HCT116 (cell line): ENCODE data around the gene ANKLE1. TPM values are rescaled to one million over a fixed set of nuclear protein-coding genes. Genes with fewer than 3 reads are reported as not detected.

ENCODE experiments used
- ATAC-seq: fragments of 200-7000 bp; cut with Tn5 transposase; 2 replicates; pipeline ENCODE4 v1.9.1; 2020; ENCODE audit warnings: mild to moderate bottlenecking, moderate library complexity
- BruUV-seq: library from RNA; stranded (reverse); fragments of 400-500 nt; replicated peaks from 2 replicates; lab custom pipeline; 2021; lab: Mats Ljungman, UMichigan
- CTCF ChIA-PET: fragments of 300-600 bp; sonication (Branson Sonifier 250); formaldehyde crosslinking; loops from one replicate; lab custom pipeline; 2021; ENCODE audit warnings: antibody characterized with exemption; lab: Charles Lee
- POLR2A ChIA-PET: fragments of 300-600, 350-600 bp; sonication (Branson Sonifier 250); formaldehyde crosslinking; loops from one replicate; lab custom pipeline; 2021; ENCODE audit warnings: antibody characterized with exemption; lab: Charles Lee
- RAD21 ChIA-PET, 2 experiments: fragments of 300-600 bp; sonication (Branson Sonifier 250); formaldehyde crosslinking; loops; one replicate each; lab custom pipeline; 2023; ENCODE audit warnings: low total read pairs in 2 of 2; ENCODE audit not compliant: uncharacterized antibody in 2 of 2, unreplicated experiment in 2 of 2, low non-redundant PET in 1 of 2; lab: Charles Lee
- DNase-seq: peaks from one replicate; pipeline ENCODE4 v3.0.0-alpha.2; 2010; ENCODE audit warnings: low read depth, low spot score
- H2AFZ ChIP-seq: fragments of 200-600 bp; shearing (Covaris generic), sonication (generic); 2 replicates; pipeline ENCODE4 v1.6.1; 2017; ENCODE audit warnings: low read depth, mixed run types, mixed read lengths, antibody characterized with exemption, low read length; ENCODE audit not compliant: poor library complexity, severe bottlenecking
- H3K27ac ChIP-seq: 2 replicates; pipeline ENCODE4 v1.5.1; 2012; ENCODE audit warnings: low read depth, low read length
- H3K27me3 ChIP-seq: fragments of 200-600 bp; sonication (generic); 2 replicates; pipeline ENCODE4 v1.6.1; 2016; ENCODE audit warnings: mixed run types, low read length, mixed read lengths; ENCODE audit not compliant: insufficient read depth
- H3K36me3 ChIP-seq, 2 experiments: fragments of 200-500 bp in 1 of 2; fragments of 200-600 bp in 1 of 2; sonication (Bioruptor generic) in 1 of 2; sonication (generic) in 1 of 2; 2 replicates each; pipeline versions ENCODE4 v1.5.1 to v1.6.1; 2014 to 2016; ENCODE audit warnings: low read length in 2 of 2, inconsistent platforms in 1 of 2, mixed read lengths in 1 of 2, mixed run types in 1 of 2; ENCODE audit not compliant: insufficient read depth in 2 of 2, control insufficient read depth in 1 of 2
- H3K4me1 ChIP-seq, 2 experiments: fragments of 200-600 bp in 1 of 2; sonication (generic) in 1 of 2; 2 replicates each; pipeline versions ENCODE4 v1.5.1 to v1.6.1; 2012 to 2017; ENCODE audit warnings: low read length in 2 of 2, inconsistent platforms in 1 of 2, mild to moderate bottlenecking in 1 of 2, mixed read lengths in 1 of 2, mixed run types in 1 of 2, moderate library complexity in 1 of 2; ENCODE audit not compliant: insufficient read depth in 2 of 2, control insufficient read depth in 1 of 2
- H3K4me2 ChIP-seq: fragments of 200-600 bp; sonication (generic); 2 replicates; pipeline ENCODE4 v1.6.1; 2017; ENCODE audit warnings: mixed run types, low read length, mixed read lengths
- H3K4me3 ChIP-seq, 2 experiments: fragments of 200-600 bp in 1 of 2; sonication (generic) in 1 of 2; replicated peaks in 1 of 2; 2 replicates each; pipeline ENCODE4 v1.5.1; 2011 to 2016; ENCODE audit warnings: low read length in 2 of 2, control low read depth in 1 of 2, low read depth in 1 of 2, mild to moderate bottlenecking in 1 of 2, mixed read lengths in 1 of 2, mixed run types in 1 of 2
- H3K79me2 ChIP-seq: fragments of 200-600 bp; sonication (generic); 2 replicates; pipeline ENCODE4 v1.6.1; 2017; ENCODE audit warnings: mild to moderate bottlenecking, mixed run types, low read length, moderate library complexity, mixed read lengths; ENCODE audit not compliant: insufficient read depth
- H3K9ac ChIP-seq: fragments of 200-600 bp; sonication (generic); 2 replicates; pipeline ENCODE4 v1.6.1; 2016; ENCODE audit warnings: low read length, mixed read lengths
- H3K9me2 ChIP-seq: fragments of 200-600 bp; sonication (generic), shearing (Covaris generic); 2 replicates; pipeline ENCODE4 v1.6.1; 2017; ENCODE audit warnings: mixed run types, mild to moderate bottlenecking, moderate library complexity; ENCODE audit not compliant: insufficient read depth
- H3K9me3 ChIP-seq, 2 experiments: fragments of 200-500 bp in 1 of 2; fragments of 200-600 bp in 1 of 2; sonication (Bioruptor generic) in 1 of 2; sonication (generic) in 1 of 2; 2 replicates each; pipeline ENCODE4 v1.6.1; 2014 to 2017; ENCODE audit warnings: low read length in 2 of 2, mixed read lengths in 2 of 2, inconsistent platforms in 1 of 2, low read depth in 1 of 2, mild to moderate bottlenecking in 1 of 2, mixed run types in 1 of 2, moderate library complexity in 1 of 2; ENCODE audit not compliant: control insufficient read depth in 1 of 2, insufficient read depth in 1 of 2
- H4K20me1 ChIP-seq: fragments of 200-600 bp; sonication (generic), shearing (Covaris generic); 2 replicates; pipeline ENCODE4 v1.6.1; 2017; ENCODE audit warnings: mixed run types, mild to moderate bottlenecking, moderate library complexity; ENCODE audit not compliant: insufficient read depth
- CBX3 ChIP-seq: IDR thresholded peaks from 2 replicates; pipeline ENCODE4 v1.6.1; 2012; ENCODE audit warnings: low read depth
- CEBPB ChIP-seq: IDR thresholded peaks from 2 replicates; pipeline ENCODE4 v1.6.1; 2012; ENCODE audit warnings: low read depth
- ELF1 ChIP-seq: IDR thresholded peaks from 2 replicates; pipeline ENCODE4 v1.6.1; 2012; ENCODE audit warnings: low read depth, borderline replicate concordance
- EZH2phosphoT487 ChIP-seq: fragments of 200-600 bp; IDR thresholded peaks from 2 replicates; pipeline ENCODE4 v1.6.1; 2018; ENCODE audit warnings: antibody characterized with exemption, borderline replicate concordance
- FOSL1 ChIP-seq: IDR thresholded peaks from 2 replicates; pipeline ENCODE4 v1.6.1; 2012; ENCODE audit warnings: low read depth
- JUND ChIP-seq: IDR thresholded peaks from 2 replicates; pipeline ENCODE4 v1.6.1; 2012
- RAD21 ChIP-seq: IDR thresholded peaks from 2 replicates; pipeline ENCODE4 v1.6.1; 2012; ENCODE audit warnings: low read depth, mild to moderate bottlenecking
- REST ChIP-seq: IDR thresholded peaks from 2 replicates; pipeline ENCODE4 v1.6.1; 2012; ENCODE audit warnings: low read depth
- SIN3A ChIP-seq: IDR thresholded peaks from 2 replicates; pipeline ENCODE4 v1.6.1; 2012; ENCODE audit warnings: low read depth
- SRF ChIP-seq: IDR thresholded peaks from 2 replicates; pipeline ENCODE4 v1.6.1; 2012; ENCODE audit warnings: low read depth
- ZFX ChIP-seq: fragments of 450-650 bp; IDR thresholded peaks from 2 replicates; pipeline ENCODE4 v1.6.1; 2017
- intact Hi-C: fragments of 100-400 bp; cut with micrococcal nuclease; formaldehyde crosslinking; loops from 2 replicates; pipeline ENCODE4 v1.10.0; 2022
- total RNA-seq: library from RNA; stranded (reverse); gene quantifications from one replicate; pipeline ENCODE4 v1.2.1, GENCODE V29; 2021; ENCODE audit not compliant: unreplicated experiment
- TF ChIP-seq, protein P1 (sequence below): IDR thresholded peaks from 2 replicates; pipeline ENCODE4 v1.6.1; 2012
- TF ChIP-seq, protein P2 (sequence below), 3 experiments: fragments of 200-600 bp in 1 of 3; sonication (generic) in 1 of 3; IDR thresholded peaks in 2 of 3; conservative IDR thresholded peaks in 1 of 3; 2 replicates each; pipeline ENCODE4 v1.5.1; 2012 to 2017; ENCODE audit warnings: low read depth in 2 of 3, low read length in 2 of 3, antibody characterized with exemption in 1 of 3, borderline replicate concordance in 1 of 3, control low read depth in 1 of 3, mild to moderate bottlenecking in 1 of 3, mixed read lengths in 1 of 3, mixed run types in 1 of 3, moderate library complexity in 1 of 3; ENCODE audit not compliant: insufficient read depth in 1 of 3

Gene ANKLE1
- total RNA-seq, 1 experiment from 2014 or later: 14.8 TPM

DNA sequence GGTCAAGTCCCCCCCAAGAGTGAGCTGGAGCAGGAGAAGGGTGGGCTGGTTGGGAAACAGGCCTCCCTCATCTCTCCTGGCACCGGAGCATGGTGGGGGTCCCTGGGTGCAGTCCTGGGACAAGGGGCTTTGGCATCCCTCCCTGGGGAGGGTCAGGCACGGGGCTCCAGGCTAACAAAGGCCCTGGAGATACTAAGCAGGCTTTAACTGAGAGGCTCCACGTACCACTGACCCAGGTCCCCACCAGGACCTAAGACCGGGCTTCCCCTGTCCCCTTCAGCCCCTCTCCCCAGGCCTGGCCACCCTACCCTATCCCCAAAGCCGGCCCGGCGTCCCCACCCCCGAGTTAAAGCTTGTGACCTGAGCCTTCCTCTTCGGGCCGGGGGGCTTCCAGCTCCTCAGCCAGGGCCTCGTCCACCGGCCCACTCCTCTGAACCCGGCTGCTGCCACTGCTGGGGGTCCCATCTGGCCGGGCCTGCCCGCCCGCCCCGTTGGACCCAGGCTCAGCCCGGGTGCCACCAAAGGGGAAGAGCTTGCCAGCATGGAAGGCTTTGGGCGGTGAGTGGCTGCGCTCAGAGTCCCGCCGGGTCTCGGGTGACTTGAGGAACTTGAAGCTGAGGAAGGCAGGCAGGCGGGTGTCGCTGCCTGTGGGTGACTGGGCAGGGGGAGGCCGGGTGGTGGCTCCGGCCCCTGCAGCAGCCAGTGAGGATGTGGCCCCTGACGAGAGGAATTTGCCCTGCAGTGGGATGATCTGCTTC lies 42.8 kb downstream of the ANKLE1 start:
- no peaks in the 10 kb centered on the region for H3K27me3 ChIP-seq
- no peak for TF ChIP-seq REST
- TF ChIP-seq ZFX: no peak
- no peak for TF ChIP-seq CBX3
- no peak for TF ChIP-seq SRF
- TF ChIP-seq JUND: no peak
- TF ChIP-seq RAD21: no peak
- no peak for TF ChIP-seq CEBPB
- no peak for TF ChIP-seq ELF1
- TF ChIP-seq, protein P1, sequence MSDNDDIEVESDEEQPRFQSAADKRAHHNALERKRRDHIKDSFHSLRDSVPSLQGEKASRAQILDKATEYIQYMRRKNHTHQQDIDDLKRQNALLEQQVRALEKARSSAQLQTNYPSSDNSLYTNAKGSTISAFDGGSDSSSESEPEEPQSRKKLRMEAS: no peak
- TF ChIP-seq, protein P2, sequence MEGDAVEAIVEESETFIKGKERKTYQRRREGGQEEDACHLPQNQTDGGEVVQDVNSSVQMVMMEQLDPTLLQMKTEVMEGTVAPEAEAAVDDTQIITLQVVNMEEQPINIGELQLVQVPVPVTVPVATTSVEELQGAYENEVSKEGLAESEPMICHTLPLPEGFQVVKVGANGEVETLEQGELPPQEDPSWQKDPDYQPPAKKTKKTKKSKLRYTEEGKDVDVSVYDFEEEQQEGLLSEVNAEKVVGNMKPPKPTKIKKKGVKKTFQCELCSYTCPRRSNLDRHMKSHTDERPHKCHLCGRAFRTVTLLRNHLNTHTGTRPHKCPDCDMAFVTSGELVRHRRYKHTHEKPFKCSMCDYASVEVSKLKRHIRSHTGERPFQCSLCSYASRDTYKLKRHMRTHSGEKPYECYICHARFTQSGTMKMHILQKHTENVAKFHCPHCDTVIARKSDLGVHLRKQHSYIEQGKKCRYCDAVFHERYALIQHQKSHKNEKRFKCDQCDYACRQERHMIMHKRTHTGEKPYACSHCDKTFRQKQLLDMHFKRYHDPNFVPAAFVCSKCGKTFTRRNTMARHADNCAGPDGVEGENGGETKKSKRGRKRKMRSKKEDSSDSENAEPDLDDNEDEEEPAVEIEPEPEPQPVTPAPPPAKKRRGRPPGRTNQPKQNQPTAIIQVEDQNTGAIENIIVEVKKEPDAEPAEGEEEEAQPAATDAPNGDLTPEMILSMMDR (IDR thresholded peaks at IDR 0.05 in 2 of 3, conservative IDR thresholded peaks at IDR 0.05 in 1 of 3; ENCODE audit: borderline replicate concordance in 1 of 3, insufficient read depth in 1 of 3, low read depth in 2 of 3, low read length in 2 of 3): no peak
- TF ChIP-seq SIN3A: no peak
- TF ChIP-seq FOSL1: no peak
- TF ChIP-seq EZH2phosphoT487: no peak
- peaks cover 9 to 10% of the 10 kb centered on the region in 2 experiments; a peak in 2 of 4 replicates for H3K36me3 ChIP-seq
- no peaks in the 10 kb centered on the region for H4K20me1 ChIP-seq
- no peaks in the 10 kb centered on the region for H3K9me3 ChIP-seq
- ATAC-seq: no peak
- H3K4me2 ChIP-seq: no peak overlapping the region
- peaks cover 5 to 18% of the 10 kb centered on the region in 2 experiments for H3K4me1 ChIP-seq
- no peaks in the 10 kb centered on the region for H3K9me2 ChIP-seq
- H3K9ac ChIP-seq: no peak overlapping the region
- intact Hi-C loops: no loop called here
- H3K27ac ChIP-seq: no peak overlapping the region
- no peak overlapping the region for H2AFZ ChIP-seq
- TSS peak; percentile 38 for BruUV-seq
- RAD21 ChIA-PET: no interaction called here
- DNase-seq: no peak
- CTCF ChIA-PET: no interaction called here
- POLR2A ChIA-PET: no interaction called here
- H3K79me2 ChIP-seq: no peaks in the 10 kb centered on the region
- H3K4me3 ChIP-seq: no peak overlapping the region
